GM19328 (cell line): Measurements from ENCODE around the gene ZDHHC14.
"Not testable (repeated sequence)": the region's sequence is repeated elsewhere in the genome, so short reads cannot be mapped to it uniquely, and the experiment has no call there.

Experiments used
- ATAC-seq: cut with Tn5 transposase; IDR thresholded peaks from one replicate; pipeline ENCODE4 v1.9.1; 2021; ENCODE audit warnings: mild to moderate bottlenecking, moderate library complexity; ENCODE audit not compliant: unreplicated experiment

ZDHHC14 gene

DNA sequence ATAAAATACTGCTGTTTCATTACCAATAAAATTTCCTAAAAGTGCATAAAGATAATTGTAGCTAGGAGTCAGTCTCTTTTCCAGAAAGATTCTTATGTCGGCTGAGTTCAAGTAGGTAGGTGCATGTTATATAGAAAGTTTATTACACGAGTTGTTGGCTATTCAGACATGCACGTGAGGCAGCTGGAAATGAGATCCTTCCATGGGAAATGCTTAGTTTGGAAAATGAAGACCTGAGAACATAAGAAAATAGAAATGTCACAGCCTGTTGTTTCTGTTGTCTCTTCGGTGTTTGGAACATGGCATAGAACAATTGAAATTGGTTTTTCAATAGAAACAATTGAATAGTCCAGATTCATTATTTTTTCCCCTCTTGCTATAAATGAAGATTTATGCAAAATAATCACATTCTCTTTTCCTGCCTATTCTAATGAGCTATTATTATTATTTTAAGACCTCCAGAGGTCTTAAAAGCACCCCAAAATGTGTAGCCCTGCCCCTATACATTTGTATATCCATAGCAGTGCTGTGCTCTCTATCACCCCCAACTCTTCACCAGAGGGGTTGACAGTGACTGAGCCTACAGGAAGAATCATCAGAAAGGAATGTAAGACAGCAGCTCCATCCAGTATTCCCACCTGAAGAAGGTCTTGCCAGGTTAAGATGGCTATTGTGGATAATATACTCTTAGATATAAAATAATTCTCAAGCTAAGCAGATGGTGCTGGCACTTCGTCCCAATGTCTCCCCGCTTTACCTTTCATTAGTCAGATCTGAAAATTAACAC is 82.2 kb downstream of the ZDHHC14 start:
- no peak for ATAC-seq

DNA sequence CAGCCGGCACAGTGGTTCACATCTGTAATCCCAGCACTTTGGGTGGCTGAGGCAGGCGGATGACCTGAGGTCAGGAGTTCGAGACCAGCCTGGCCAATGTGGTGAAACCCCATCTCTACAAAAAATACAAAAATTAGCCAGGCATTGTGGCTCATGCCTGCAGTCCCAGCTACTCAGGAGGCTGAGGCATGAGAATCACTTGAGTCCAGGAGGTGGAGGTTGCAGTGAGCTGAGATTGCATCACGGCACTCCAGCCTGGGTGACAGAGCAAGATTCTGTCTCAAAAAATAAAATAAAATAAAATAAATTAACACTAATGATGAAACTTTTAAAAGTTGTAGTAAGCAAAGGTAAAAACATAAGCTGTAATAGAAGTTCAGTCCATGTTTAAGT is 82.7 kb downstream of the ZDHHC14 start:
- ATAC-seq, result not testable (repeated sequence)

DNA sequence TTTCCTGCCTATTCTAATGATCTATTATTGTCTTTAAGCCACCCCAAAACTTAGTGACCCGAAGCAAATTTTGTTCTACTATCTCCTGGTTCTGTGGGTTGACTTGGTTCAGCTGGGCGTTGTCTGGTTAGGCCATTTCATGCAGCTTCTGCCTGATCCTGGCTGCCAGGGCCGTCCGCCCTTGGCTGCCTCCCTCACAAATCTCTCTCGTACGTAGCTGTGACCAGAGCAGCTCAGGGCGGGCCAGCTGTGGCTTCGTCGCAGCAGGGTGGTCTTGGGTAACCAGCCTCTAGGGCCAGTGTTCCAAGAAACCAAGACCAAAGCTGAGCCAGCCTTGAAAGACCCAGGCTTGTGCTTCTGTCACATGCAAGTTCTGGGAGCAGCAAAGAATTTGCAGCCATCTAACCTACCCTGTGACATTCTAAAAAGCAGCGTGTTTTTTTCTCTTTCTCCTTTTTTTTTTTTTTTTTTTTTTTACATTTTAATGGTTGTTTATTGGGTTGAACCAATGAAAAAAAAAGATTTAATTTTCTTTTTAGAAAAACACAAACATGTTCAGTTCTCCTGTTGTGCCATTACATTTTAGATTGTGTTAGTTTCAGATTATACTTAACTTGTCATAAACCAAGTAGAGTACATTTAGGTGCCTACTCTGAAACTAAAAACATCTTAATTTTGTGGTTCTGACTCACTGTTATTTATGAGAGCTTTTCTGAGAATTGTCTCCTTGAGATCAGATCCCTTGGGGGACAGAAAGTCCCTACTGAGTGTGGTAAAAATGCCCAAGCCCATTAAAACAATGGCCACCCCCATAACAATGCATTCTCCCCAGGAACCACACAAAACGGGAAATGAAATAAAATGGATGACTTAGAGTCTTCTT is 83.9 kb downstream of the ZDHHC14 start:
- peak; percentile 39 for ATAC-seq

DNA sequence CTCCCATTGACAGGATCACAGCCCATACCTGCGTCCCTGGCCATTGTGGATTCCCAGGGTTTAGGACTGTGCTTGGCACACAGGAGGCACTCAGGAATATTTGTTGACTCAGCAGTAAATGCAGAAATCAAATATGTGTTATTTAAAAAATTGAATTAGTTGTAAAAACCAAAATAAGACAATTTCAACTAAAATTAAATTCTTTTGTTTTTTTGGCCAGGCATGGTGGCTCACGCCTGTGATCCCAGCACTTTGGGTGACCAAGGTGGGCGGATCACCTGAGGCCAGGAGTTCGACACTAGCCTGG is 85.3 kb downstream of the ZDHHC14 start:
- ATAC-seq, result no peak

DNA sequence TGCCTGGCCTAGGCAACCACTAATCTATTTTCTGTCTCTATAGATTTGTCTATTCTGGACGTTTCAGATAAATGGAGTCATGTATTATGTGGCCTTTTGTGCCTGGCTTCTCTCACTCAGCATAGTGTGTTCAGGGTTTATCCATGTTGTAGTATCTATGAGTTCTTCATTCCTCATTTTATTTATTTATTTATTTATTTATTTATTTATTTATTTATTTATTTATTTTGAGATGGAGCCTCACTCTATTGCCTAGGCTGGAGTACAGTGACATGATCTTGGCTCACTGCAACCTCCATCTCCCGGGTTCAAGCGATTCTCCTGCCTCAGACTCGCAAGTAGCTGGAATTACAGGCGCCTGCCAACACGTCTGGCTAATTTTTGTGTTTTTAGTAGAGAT is 86.3 kb downstream of the ZDHHC14 start:
- ATAC-seq, result not testable (repeated sequence)

DNA sequence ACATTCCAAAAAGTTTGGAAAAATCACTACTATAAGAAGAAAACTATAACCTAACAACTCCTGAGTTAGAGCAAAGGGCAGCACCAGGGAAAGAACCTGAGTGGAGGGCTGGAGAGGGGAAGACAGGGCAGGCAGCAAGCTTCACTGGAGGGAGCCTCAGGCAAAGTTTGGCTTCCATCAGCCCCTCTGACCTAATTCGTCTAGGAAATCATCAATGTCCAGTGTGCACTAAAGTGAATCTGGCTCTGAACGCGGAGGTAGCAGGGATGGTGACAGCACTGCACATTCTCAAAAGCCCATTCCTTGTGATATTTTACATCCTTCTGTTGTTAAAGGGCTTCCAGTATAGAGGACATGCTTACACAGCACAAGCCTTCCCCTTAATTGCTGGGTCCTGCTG is 87.1 kb downstream of the ZDHHC14 start:
- ATAC-seq, result no peak

DNA sequence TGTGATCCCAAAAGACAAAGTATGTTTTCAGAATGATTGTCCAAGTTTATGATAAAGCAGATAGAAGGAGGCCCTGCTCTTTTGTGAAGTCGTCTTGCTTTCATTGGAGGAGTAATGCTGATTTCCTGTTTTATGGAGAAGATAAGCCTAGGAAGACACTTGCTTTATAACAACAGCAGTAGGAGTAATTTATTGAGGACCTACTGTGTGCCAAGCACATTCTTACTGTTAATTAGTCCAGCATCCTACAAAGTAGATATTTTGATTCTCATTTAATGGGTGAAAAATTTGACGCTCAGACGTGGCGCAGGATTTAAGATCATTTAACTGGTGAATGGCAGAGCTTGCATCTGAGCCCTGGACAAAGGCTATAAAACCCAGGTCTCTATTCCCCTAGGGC is 87.6 kb downstream of the ZDHHC14 start:
- ATAC-seq, result no peak

DNA sequence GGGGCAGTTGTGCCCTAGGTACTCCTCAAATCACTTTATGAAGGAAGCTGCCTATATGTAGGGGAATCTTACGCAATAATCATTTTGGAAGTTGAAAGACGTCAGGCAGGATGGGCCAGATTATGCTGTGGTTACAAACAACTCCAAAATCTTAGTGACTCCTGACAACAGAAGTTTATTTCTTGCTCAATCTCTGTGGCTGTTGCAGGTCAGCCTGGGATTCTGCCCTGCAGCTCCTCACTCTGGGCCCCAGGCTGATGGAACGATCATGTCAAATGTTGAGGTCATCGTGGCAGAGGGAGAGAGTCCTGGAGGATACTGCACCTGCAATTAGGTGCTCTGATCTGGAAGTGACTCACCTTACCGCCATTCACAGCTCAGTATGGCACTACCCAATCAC is 88.4 kb downstream of the ZDHHC14 start:
- ATAC-seq, result no peak

DNA sequence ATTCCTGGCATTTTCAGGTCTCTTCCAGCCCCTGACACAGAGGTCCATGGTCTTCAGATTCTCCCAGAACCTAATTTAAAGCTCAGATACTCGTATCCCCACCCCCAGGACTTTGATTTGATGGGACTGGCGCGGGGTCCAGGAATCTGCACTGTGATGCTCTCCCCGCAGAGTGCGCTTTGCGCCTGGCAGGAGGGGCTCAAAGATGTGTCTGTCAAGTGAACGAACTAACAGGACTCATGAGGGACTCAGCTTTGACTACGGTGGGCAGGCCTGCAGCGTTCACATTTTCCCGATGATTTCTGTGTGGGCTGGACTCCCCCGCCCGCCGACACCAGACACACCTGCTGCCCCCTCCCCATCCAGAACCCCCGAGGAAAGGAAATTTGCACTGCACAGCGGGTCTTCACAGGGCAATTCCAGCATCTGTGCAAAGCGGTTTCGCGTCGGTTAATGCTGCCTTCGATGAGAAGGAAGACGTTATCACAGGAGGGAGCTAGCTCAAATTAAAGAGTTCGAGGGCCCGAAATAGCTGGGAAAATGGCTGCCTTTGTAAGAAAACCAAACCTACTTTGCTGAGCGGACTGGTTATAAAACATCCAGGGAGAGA is 90.2 kb downstream of the ZDHHC14 start:
- ATAC-seq, result no peak

DNA sequence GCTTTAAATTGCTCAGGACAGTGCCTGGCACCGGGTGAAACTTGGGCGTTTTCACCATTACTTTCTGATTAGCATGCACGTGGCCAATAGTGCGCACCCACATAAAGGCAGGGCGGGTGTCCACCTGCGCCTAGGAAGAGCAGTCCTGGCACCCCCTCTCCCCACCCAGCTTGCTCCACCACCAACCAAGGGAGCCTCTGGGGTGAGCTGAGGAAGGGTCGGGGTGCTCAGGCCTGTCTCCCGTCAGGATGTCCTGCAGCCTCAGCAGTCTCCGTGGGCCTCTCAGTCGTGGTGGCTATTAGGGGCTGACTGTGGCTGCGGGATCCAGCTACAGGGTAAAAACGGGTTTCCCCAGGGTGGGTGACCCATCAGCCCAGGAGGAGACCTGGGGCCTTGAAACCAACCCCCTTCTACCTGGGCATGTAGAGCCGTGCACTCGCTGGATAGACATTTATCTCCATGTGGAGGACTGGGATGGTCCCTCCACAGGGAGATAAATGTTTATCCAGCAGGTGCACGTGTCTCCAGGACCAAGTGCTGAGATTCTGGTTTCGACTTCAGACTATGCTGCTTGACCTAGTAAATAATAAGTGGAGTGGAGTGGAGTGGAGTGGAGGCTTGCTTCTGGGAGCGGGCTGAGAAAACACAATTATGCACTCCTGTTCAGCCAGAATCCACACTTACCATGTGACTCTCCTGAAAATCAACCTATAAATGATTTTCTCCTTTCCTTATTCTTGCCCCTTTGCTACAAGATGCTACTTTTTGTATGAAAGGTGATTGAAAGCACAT is 91.1 kb downstream of the ZDHHC14 start:
- ATAC-seq, result no peak

DNA sequence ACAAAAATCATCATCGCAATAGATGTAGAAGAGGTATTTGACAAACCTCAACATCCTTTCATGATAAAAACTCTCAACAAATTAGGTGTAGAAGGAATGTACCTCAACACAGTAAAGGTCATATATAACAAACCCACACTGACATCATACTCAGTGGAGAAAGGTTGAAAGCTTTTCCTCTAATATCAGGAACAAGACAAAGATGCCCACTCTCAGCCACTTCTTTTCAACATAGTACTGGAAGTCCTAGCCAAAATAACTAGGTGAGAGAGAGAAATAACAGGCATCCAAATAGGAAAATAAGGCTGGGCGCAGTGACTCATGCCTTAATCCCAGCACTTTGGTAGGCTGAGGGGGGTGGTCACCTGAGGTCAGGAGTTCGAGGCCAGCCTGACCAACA is 95.8 kb downstream of the ZDHHC14 start:
- ATAC-seq, result no peak

DNA sequence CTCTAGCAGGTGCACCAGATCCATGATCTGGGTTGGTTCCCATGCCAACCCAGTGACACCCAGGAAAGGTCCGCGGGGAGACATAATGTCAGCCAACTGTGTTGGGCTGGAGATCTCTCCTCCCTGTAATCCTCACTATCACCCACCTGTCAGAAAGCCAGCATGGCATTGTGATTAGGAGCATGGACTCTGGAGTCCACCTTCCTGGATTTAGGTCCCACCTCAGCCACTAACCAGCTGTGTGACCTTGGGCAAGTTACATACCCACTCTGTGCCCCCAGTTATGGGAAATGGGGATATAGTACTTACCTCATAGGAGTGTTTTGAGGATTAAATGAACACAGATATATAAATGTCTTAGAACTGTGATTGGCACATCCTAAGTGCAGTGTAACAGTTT is 97.9 kb downstream of the ZDHHC14 start:
- ATAC-seq, result no peak

DNA sequence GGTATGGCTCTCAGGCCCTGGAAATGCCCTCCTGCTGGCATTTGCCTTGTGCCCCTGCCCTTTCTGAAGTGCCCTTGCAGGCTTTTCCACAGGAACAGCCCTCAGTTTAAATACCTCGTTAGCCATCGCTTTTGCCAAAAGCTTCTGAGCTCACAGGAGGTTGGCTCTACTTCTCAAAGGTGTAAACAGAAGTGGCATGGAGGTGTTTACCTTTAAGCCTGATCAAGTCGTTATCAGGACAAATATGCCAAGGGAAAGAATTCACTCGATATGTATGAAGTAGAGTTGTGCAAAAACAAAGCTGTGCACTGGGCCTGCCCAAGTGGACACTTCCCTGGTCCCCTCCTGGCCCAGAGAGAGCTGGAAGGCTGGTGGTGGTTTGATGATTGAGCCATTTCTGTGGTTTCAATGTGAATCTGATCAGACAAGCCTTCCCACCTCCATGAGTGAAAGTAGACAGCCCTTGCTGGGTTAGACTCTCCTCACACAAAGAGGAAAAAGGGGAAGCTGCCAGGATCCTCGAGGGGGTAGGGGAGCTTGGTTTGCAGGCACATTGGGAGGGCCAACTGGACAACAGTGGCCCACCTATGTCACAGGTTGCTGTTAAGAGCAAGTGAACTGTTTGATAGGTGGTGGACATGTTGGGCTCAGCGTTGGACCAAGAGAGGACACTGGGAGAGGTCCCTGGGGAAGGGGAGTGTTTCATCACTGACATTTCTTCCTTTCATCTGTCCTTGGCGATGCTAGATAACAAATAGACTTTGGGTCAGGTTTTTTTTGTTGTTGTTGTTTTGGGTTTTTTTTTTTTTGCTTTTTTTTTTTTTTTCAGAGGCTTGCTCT is 98.7 kb downstream of the ZDHHC14 start:
- ATAC-seq, result no peak

DNA sequence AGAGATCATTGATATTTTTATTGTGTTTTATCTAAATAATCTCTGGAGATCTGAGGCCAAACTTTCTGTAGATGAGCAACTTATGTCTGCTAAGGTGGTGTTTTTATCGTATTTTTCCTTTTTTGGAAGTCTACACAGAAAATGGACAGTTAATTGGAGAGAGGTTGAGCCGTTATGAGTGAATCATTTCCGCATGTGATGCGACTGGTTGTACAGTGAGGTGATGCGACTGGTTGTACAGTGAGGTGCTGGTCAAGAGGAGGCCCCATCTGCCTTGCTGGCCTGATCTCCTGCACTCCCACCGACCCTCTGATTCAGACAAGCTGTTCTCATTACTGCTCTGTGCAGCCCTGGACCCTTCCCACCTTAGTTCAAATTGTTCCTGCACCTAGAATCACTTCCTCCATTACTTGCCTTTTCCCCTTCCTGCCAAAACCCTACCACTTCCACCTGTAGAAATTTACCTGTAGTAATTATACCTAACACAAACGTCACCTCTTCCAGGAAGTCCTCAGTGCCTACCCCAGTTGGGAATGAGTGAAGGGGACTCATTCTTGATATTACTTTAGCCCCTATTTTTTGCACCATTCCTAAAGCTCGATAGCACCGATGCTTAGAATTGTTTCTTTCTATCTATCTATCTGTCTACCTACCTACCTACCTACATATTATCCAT is 100.3 kb downstream of the ZDHHC14 start:
- ATAC-seq, result no peak

DNA sequence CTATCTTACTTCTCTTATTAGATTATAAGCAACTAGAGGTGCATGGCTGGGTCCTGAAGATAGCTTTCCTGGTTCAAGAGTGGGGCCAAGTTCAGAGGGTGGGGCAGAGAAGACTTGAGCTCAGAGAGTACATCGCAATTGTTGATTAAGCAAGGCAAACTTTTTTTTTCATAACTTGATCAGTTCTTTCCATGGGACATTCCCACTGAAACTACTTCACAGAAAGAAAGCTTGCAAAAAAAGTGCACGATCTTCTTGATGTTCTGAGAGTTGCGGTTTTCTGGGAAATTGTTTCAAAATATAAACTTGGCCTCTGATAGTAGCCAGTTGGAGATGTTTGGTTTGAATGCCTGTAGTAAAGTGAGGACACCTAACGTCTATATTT is 100.9 kb downstream of the ZDHHC14 start:
- no peak for ATAC-seq

DNA sequence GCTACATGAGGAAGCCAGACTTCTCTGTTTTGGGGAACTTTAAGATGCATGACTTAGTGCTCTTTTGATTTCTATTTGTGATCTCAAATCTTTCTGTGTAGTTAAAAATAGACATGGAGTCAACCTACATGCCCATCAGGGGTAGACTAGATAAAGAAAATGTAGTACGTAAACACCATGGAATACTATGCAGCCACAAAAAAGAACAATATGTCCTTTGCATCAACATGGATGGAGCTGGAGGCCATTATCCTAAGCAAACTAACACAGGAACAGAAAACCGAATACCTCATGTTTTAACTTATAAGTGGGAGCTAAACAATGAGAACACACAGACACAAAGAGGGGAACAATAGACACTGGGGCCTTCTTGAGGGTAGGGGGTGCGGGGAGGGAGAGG is 102.8 kb downstream of the ZDHHC14 start:
- ATAC-seq, result no peak

DNA sequence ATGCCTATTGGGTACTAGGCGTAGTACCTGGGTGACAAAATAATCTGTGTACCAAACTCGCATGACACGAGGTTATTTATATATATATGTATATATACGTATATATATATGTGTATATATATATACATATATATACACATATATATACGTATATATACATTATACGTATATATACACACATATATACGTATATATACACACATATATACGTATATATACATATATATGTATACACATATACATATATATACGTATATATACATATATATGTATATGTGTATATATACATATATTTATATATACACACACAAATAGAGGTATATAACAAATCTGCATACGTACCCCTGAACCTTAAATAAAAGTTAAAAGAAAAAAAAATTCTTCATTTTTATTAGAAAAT is 103.2 kb downstream of the ZDHHC14 start:
- no peak for ATAC-seq

DNA sequence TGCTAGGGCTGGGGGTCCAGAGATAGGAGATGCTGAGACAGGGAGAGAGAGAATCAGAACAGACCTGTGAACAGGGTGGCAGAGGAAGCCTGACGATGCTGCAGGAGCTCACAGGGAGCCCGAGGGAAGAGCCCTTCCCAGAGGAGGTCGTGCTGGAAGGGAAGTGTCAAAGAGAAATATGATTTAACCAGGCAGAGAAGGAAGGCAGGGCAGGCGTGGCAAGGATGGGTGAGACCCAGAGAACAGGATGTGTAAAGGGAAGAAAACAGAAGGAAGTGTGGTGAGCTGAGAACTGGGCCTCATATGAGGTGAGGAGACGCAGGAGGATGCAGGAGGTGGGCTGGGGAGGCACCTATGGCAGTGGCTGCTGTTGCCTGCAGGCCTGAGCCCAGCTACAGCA is 105.6 kb downstream of the ZDHHC14 start:
- ATAC-seq, result no peak

DNA sequence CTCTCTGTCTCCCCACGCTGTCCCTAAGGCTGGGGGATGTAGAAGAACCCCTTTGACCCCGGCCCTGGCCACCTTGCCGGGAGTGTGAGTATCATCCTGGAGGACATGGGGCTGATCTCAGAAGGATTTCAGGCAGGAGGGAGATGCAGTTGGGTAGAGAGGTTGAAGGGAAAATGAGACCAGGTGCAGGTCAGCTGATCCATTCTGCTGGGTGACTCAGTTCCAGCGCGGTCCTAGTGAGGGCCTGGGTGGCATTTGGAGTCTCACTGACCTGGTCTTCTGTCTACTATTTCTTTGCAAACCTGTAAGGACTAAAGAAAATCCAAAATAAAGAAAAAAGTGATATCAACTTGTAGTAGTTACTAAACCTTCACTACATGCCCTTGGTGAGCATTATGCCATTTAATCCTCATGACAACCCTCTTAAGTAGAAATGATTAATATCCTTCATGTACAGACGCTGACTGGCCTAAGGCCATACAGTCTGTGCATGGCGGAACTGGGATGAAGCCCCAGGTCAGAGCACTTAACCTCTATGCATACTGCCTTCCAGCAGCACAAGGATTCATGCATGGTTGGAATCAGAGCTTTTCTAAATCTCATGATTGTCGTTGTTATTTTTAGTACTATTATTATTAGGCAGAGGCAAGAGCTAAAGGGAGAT is 106.3 kb downstream of the ZDHHC14 start:
- no peak for ATAC-seq
